SK-N-SH (cell line): ENCODE measurements around the gene EPHA3.

Experiments used
- EP300 ChIP-seq, 2 experiments: IDR thresholded peaks; 2 replicates each; pipeline versions ENCODE4 v1.4.0 to v1.6.1; 2012; ENCODE audit warnings: borderline replicate concordance in 1 of 2, low read depth in 1 of 2, low read length in 1 of 2
- GABPA ChIP-seq: IDR thresholded peaks from 2 replicates; pipeline ENCODE4 v1.4.0; 2012; ENCODE audit warnings: low read depth, mild to moderate bottlenecking
- JUND ChIP-seq: IDR thresholded peaks from 2 replicates; pipeline ENCODE4 v1.4.0; 2012
- NRF1 ChIP-seq: IDR thresholded peaks from 2 replicates; pipeline ENCODE4 v1.6.1; 2012; ENCODE audit warnings: low read depth, mild to moderate bottlenecking, low read length
- TAF1 ChIP-seq: IDR thresholded peaks from 2 replicates; pipeline ENCODE4 v1.6.1; 2012; ENCODE audit warnings: low read depth, mild to moderate bottlenecking, low read length, moderate library complexity, borderline replicate concordance
- TF ChIP-seq, protein P1 (sequence below): fragments of 200-600 bp; sonication (generic); IDR thresholded peaks from 2 replicates; pipeline ENCODE4 v1.6.1; 2017; ENCODE audit warnings: antibody characterized with exemption, mild to moderate bottlenecking, moderate library complexity
- TF ChIP-seq, protein P2 (sequence below): fragments of 150-350 bp; IDR thresholded peaks from 2 replicates; pipeline ENCODE4 v1.6.1; 2017; ENCODE audit warnings: antibody characterized with exemption, low read length, low read depth, borderline replicate concordance
- TF ChIP-seq, protein P3 (sequence below): IDR thresholded peaks from 2 replicates; pipeline ENCODE4 v1.4.0; 2012; ENCODE audit warnings: low read depth

DNA sequence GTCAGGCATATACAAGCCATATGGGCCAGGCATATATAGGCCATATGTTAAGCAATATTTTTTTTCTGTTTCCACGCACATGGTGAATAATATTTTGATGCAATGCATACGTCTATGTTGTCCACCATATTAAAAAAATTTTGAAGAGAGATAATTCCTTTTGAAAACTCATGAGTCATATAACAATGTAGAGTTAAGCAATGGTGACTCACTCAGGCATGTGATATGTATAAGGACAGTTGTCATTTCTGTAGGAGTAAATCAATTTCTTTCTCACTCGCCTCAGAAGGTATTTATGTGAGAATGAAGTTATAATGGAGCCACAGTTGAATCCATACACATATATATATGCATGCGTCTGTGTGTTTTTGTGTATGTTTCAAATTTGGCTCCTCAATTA lies 272.6 kb downstream of the EPHA3 start:
- TF ChIP-seq, protein P1, sequence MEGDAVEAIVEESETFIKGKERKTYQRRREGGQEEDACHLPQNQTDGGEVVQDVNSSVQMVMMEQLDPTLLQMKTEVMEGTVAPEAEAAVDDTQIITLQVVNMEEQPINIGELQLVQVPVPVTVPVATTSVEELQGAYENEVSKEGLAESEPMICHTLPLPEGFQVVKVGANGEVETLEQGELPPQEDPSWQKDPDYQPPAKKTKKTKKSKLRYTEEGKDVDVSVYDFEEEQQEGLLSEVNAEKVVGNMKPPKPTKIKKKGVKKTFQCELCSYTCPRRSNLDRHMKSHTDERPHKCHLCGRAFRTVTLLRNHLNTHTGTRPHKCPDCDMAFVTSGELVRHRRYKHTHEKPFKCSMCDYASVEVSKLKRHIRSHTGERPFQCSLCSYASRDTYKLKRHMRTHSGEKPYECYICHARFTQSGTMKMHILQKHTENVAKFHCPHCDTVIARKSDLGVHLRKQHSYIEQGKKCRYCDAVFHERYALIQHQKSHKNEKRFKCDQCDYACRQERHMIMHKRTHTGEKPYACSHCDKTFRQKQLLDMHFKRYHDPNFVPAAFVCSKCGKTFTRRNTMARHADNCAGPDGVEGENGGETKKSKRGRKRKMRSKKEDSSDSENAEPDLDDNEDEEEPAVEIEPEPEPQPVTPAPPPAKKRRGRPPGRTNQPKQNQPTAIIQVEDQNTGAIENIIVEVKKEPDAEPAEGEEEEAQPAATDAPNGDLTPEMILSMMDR, result no peak
- no peak for TF ChIP-seq TAF1
- TF ChIP-seq JUND, result no peak
- no peak for TF ChIP-seq GABPA
- TF ChIP-seq, protein P2, sequence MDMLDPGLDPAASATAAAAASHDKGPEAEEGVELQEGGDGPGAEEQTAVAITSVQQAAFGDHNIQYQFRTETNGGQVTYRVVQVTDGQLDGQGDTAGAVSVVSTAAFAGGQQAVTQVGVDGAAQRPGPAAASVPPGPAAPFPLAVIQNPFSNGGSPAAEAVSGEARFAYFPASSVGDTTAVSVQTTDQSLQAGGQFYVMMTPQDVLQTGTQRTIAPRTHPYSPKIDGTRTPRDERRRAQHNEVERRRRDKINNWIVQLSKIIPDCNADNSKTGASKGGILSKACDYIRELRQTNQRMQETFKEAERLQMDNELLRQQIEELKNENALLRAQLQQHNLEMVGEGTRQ, result no peak
- TF ChIP-seq EP300 (IDR thresholded peaks at IDR 0.05; ENCODE audit: borderline replicate concordance in 1 of 2, low read depth in 1 of 2, low read length in 1 of 2), result no peak
- TF ChIP-seq, protein P3, sequence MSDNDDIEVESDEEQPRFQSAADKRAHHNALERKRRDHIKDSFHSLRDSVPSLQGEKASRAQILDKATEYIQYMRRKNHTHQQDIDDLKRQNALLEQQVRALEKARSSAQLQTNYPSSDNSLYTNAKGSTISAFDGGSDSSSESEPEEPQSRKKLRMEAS, result no peak
- no peak for TF ChIP-seq NRF1
